HG03521 (cell line): Measurements from ENCODE around the gene RAD23A.
"Not testable (repeated sequence)": the region's sequence is repeated elsewhere in the genome, so short reads cannot be mapped to it uniquely, and the experiment has no call there.

Experiments used
- ATAC-seq: cut with Tn5 transposase; IDR thresholded peaks from one replicate; pipeline ENCODE4 v1.9.1; 2021; ENCODE audit warnings: mild to moderate bottlenecking, moderate library complexity; ENCODE audit not compliant: unreplicated experiment

The RAD23A gene

DNA sequence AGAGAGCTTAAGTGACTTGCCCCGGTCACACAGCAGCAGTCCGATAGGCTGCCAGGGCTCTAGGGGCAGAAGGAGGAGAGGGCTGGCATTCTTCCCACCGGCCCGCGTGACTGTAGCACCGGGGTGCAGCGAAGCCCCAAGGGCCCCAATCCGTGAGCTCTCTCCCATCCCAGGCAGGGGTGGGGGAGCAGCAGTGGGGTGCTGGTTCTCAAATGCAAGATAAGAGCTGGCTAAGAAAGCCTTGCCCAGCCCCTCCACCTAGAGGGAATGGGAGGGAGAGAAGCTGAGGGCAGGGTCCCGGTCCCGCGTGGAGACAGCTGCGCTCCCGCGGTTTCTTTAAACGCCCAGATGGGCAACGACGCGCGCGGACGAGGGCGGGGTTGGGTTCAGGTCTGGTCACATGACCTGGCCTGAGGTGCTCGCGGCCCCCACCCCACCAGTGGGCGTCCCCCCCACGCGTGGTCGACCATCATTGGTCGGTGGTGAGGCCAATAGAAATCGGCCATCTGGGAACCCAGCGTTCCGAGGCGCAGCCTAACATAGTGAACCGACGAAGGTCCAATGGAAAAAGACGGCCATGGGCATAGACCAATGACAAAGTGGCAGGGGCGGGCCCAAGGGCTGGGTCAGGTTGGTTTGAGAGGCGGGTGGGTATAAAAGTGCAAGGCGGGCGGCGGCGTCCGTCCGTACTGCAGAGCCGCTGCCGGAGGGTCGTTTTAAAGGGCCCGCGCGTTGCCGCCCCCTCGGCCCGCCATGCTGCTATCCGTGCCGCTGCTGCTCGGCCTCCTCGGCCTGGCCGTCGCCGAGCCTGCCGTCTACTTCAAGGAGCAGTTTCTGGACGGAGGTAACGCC, 7.5 kb upstream of the RAD23A start, which contains the start of gene CALR:
CALR (plus strand) TSS at position 683 of the 852 bp plus-strand sequence; CDS start at position 754, 71 bp downstream.
- ATAC-seq: peak; percentile 87

- peak; percentile 3 for ATAC-seq
Measured at GRCh38 chr19:12938779-12939601, 6.7 kb upstream of the RAD23A start.

- ATAC-seq: no peak
Measured at GRCh38 chr19:12939975-12940423, 5.7 kb upstream of the RAD23A start.

- no peak for ATAC-seq
Measured at GRCh38 chr19:12940897-12941296, 4.8 kb upstream of the RAD23A start.

GRCh38 chr19:12943437-12944044, 2.1 kb upstream of the RAD23A start:
- ATAC-seq: no peak

- no peak for ATAC-seq
Measured at GRCh38 chr19:12944104-12944674, 1.5 kb upstream of the RAD23A start.

- peak; percentile 36 for ATAC-seq
Measured at GRCh38 chr19:12946092-12946721, 545 bp downstream of the RAD23A start.

DNA sequence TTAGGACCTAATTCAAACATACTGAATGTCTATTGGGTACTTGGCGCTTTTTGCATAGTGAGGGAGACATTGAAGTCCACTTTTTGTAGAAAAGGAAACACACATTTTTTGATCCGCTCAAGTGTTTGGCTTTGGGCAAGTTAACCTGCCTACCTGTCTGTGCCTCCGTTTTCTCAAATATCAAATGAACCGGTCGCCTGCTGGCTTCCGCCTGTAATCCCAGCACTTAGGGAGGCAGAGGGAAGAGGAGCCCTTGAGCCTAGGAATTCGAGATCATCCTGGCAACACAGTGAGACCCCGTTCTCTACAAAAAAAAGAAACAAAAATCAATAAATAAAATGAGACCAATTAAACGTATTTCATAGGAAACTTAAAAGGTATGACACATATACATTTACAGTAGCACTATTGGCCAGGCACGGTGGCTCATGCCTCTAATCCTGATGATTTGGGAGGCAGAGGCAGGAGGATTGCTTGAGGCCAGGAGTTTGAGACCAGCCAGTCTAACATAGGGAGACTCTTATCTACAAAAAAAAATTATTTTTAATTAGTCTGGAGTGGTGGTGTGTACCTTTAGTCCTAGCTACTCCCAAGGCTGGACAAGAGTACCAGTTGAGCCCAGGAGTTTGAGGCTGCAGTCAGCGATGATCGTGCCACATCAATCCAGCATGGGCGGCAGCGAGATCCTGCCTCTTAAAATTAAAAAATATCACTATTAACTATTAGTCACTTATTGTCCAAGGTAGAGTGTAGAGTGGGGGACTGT, 1.3 kb downstream of the RAD23A start:
- no peak for ATAC-seq

- no peak for ATAC-seq
Measured at GRCh38 chr19:12947702-12948611, 2.3 kb downstream of the RAD23A start.

- ATAC-seq: no peak
Measured at GRCh38 chr19:12948612-12949362, 3.1 kb downstream of the RAD23A start.

DNA sequence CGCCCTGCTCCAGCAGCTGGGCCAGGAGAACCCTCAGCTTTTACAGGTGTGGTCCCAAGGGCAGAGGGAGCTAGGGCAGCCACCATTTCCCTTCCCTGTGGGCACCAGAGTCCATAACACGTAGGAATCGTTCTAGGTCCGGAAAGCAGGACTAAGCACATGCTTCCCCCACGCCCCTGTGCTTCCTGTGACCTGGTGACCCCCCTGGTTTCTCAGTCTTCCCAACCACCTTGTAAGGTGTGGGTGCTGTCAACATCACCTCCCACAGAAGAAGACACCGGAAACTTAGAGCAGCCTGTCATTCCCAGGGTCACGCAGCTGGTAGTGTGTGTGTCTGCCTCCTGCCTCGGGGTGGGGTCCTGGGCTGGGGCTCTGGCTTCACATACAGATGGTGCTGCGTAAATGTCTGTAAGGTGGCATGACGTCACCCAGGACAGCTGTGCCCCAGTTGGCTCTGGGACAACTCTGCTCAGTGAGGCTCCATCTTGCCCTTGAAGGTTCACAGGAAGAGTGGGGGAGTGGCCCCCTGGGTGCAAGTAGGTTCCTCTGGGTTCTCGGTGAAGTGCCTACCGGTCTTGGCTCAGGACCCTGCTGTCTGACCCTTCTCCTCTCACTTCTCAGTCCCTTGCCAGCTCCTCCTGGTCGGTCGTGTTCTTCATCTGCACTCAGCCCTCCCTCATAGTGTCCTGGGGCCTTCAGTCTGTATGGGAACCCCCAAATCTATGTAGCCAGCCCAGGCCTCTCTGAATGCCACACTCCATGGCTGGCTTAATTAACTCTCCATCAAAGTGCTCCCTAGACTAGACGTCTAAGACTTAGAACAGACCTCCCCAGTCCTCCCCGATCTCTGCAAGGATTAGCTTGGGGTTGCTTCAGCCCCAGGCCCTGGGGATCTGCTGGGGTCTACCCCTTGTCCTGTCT, 4.0 kb downstream of the RAD23A start:
- ATAC-seq: no peak

DNA sequence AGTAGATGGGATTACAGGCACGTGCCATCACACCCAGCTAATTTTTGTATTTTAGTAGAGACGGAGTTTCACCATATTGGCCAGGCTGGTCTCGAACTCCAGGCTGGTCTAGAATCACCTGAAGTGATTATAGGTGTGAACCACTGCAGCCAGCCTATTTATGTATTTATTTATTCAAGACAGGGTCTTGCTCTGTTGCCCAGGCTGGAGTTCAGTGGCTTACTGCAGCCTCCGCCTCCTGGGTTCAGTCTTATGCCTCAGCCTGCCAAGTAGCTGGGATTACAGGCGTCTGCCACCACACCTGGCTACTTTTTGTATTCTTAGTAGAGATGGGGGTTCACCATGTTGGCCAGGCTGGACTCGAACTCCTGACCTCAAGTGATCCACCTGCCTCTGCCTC, 6.4 kb downstream of the RAD23A start:
- ATAC-seq: not testable (repeated sequence)

DNA sequence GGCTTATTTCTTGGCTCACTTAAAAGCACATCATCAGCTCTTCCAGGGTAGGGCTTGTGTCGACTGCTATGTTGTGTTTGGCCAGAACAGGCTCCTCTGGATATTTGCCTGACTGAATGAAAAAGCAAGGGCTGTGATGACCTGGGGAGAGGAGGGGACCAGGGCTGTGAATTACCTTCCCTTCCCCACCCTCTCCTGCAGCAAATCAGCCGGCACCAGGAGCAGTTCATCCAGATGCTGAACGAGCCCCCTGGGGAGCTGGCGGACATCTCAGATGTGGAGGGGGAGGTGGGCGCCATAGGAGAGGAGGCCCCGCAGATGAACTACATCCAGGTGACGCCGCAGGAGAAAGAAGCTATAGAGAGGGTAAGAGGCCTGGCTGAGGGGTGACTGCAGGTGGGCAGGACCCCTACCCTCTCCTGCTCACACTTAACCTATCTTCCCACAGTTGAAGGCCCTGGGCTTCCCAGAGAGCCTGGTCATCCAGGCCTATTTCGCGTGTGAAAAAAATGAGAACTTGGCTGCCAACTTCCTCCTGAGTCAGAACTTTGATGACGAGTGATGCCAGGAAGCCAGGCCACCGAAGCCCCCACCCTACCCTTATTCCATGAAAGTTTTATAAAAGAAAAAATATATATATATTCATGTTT, 7.0 kb downstream of the RAD23A start:
- ATAC-seq: no peak

- ATAC-seq: no peak
Measured at GRCh38 chr19:12953138-12953798, 7.6 kb downstream of the RAD23A start.

DNA sequence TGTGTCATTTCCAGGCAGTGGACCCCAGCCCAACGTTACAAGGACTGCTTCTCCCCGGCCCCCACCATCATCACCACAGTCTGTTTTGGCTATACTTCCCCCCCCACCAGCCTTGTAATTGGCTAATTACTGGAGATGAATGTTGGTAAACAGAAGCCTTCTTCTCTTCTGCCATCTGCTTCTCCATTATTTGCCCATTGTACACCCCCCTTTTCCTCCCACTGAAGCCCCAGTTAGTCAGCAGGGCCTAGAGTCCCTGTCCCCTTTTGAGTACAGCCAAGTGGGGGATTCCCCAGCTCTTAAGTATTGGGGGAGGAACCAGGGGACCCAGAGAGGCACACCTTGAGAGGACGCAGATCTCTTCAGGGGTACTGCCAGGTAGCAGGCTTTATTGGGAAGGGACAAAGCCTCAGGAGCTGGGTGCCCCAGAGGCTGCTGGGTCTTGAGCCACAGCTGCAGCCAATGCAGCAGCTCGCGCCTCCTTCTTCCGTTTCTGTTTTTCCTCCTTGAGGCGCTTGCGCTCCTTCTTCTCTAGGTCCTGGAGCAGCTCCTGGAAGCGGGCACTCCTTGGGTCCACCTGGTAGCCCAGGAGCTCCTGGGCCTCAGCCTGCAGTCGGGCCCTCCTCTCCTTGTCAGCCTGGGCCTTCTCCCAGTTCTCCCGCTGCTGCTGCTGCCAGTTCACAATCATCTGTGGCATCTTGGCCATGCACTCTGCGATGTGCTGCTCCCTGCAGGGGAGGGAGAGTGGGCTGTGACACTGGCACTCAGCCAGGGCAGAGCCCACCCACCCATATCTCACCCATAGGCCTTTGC, 8.3 kb downstream of the RAD23A start:
- ATAC-seq: no peak
